KMS-11 (cell line): ENCODE data around the gene CD276.

Experiments used
- H2AFZ ChIP-seq: fragments of 200-600 bp; sonication (generic); 2 replicates; pipeline ENCODE4 v1.6.1; 2016; ENCODE audit warnings: antibody characterized with exemption, mixed run types, low read depth
- H3K27ac ChIP-seq: fragments of 200-600 bp; sonication (generic); 2 replicates; pipeline ENCODE4 v1.6.1; 2016; ENCODE audit warnings: mild to moderate bottlenecking, mixed run types
- H3K27me3 ChIP-seq: fragments of 200-600 bp; sonication (generic); 2 replicates; pipeline ENCODE4 v1.6.1; 2017; ENCODE audit warnings: mild to moderate bottlenecking, low read depth, mixed run types, moderate library complexity; ENCODE audit not compliant: insufficient read depth
- H3K36me3 ChIP-seq: fragments of 200-600 bp; sonication (generic); 2 replicates; pipeline ENCODE4 v1.6.1; 2017; ENCODE audit warnings: mild to moderate bottlenecking, mixed run types; ENCODE audit not compliant: insufficient read depth
- H3K4me1 ChIP-seq: fragments of 200-600 bp; sonication (generic); 2 replicates; pipeline ENCODE4 v1.6.1; 2016; ENCODE audit warnings: mild to moderate bottlenecking, low read depth, mixed run types; ENCODE audit not compliant: poor library complexity, severe bottlenecking
- H3K4me2 ChIP-seq: fragments of 200-600 bp; sonication (generic); 2 replicates; pipeline ENCODE4 v1.7.0; 2016; ENCODE audit warnings: mild to moderate bottlenecking, mixed run types
- H3K4me3 ChIP-seq: fragments of 200-600 bp; sonication (generic); IDR thresholded peaks from 2 replicates; pipeline ENCODE4 v1.6.1; 2017; ENCODE audit warnings: low read depth, low read length, mixed read lengths; ENCODE audit not compliant: insufficient read depth
- H3K79me2 ChIP-seq: fragments of 200-600 bp; sonication (generic); 2 replicates; pipeline ENCODE4 v1.6.1; 2016; ENCODE audit warnings: low read depth, mixed run types; ENCODE audit not compliant: insufficient read depth
- H3K9ac ChIP-seq: fragments of 200-600 bp; sonication (generic); 2 replicates; pipeline ENCODE4 v1.6.1; 2016; ENCODE audit warnings: mild to moderate bottlenecking, mixed run types
- H4K20me1 ChIP-seq: fragments of 200-600 bp; sonication (generic); 2 replicates; pipeline ENCODE4 v1.6.1; 2016; ENCODE audit warnings: mild to moderate bottlenecking, mixed run types; ENCODE audit not compliant: insufficient read depth
- CTCF ChIP-seq: fragments of 200-600 bp; sonication (generic); conservative IDR thresholded peaks from 2 replicates; pipeline ENCODE4 v1.6.1; 2017; ENCODE audit warnings: low read depth, mild to moderate bottlenecking, antibody characterized with exemption, low read length, moderate library complexity, mixed read lengths

The CD276 gene

GRCh38 chr15:73688455-73688854 lies 4.3 kb downstream of the CD276 start:
- H4K20me1 ChIP-seq: no peaks in the 10 kb centered on the region

GRCh38 chr15:73691396-73691795 lies 7.2 kb downstream of the CD276 start:
- H3K4me2 ChIP-seq: no peak overlapping the region
- no peak overlapping the region for H2AFZ ChIP-seq
- H3K4me3 ChIP-seq: no peak overlapping the region
- H3K79me2 ChIP-seq: no peaks in the 10 kb centered on the region
- no peaks in the 10 kb centered on the region for H3K4me1 ChIP-seq
- no peak for TF ChIP-seq CTCF
- no peaks in the 10 kb centered on the region for H3K36me3 ChIP-seq
- H3K27me3 ChIP-seq: no peaks in the 10 kb centered on the region
- H3K27ac ChIP-seq: no peak overlapping the region
- no peaks in the 10 kb centered on the region for H4K20me1 ChIP-seq
- H3K9ac ChIP-seq: no peak overlapping the region

More at GRCh38 chr15:73688455-73688854, 4.3 kb downstream of the CD276 start:
- Histone ChIP-seq H2AFZ (no peak overlapping the region), H3K79me2 (no peaks in the 10 kb centered on the region), H3K4me3 (no peak overlapping the region), H3K9ac (no peak overlapping the region), H3K36me3 (no peaks in the 10 kb centered on the region), H3K27ac (no peak overlapping the region), H3K27me3 (no peaks in the 10 kb centered on the region), H3K4me2 (no peak overlapping the region), H3K4me1 (peaks cover 8% of the 10 kb centered on the region)
- no peak for TF ChIP-seq CTCF

- H4K20me1 ChIP-seq: no peaks in the 10 kb centered on the region
- H3K27ac ChIP-seq: no peak overlapping the region
- no peaks in the 10 kb centered on the region for H3K27me3 ChIP-seq
- no peak for TF ChIP-seq CTCF
- H3K79me2 ChIP-seq: no peaks in the 10 kb centered on the region
- no peak overlapping the region for H3K9ac ChIP-seq
- H3K4me1 ChIP-seq: no peaks in the 10 kb centered on the region
- no peak overlapping the region for H3K4me2 ChIP-seq
- no peak overlapping the region for H3K4me3 ChIP-seq
- no peak overlapping the region for H2AFZ ChIP-seq
- no peaks in the 10 kb centered on the region for H3K36me3 ChIP-seq
These were observed 10.2 kb downstream of the CD276 start for GRCh38 chr15:73694419-73694818.

GRCh38 chr15:73695773-73696640 lies 11.8 kb downstream of the CD276 start:
- no peaks in the 10 kb centered on the region for H3K27me3 ChIP-seq
- H3K4me3 ChIP-seq: no peak overlapping the region
- H2AFZ ChIP-seq: no peak overlapping the region
- TF ChIP-seq CTCF: no peak
- no peaks in the 10 kb centered on the region for H3K79me2 ChIP-seq
- H4K20me1 ChIP-seq: no peaks in the 10 kb centered on the region
- no peak overlapping the region for H3K4me2 ChIP-seq
- H3K9ac ChIP-seq: no peak overlapping the region
- H3K36me3 ChIP-seq: no peaks in the 10 kb centered on the region
- H3K4me1 ChIP-seq: no peaks in the 10 kb centered on the region
- H3K27ac ChIP-seq: no peak overlapping the region
